C4-2B (cell line): ENCODE data around the gene SMC6.

Source experiments
- H3K27ac ChIP-seq: fragments of 450-650 bp; 2 replicates; pipeline ENCODE4 v1.5.1; 2017
- CTCF ChIP-seq: fragments of 450-650 bp; conservative IDR thresholded peaks from 2 replicates; pipeline ENCODE4 v1.5.1; 2017; ENCODE audit warnings: mild to moderate bottlenecking
- ZFX ChIP-seq: fragments of 450-650 bp; IDR thresholded peaks from 2 replicates; pipeline ENCODE4 v1.6.1; 2017

The SMC6 gene

DNA sequence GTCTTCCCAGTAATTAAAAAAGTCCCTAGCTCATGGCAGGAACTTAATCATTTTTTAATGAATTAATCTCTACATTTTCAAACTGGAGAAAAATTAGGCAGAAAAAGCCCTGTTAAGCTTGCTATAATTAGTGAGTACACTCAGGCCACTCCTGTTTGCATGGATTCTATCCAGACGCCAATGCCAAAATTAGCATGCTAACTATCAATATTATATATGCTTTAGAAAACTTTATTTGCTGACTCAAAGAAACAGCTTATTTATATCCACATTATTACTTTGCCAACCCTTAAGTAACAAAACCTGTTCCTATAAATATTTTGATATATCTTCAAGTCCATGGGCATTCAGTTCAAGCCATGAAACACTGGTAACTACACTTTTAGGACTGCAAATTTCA is 90.9 kb downstream of the SMC6 start:
- TF ChIP-seq ZFX (no peak), CTCF (no peak)
- no peak overlapping the region for H3K27ac ChIP-seq

DNA sequence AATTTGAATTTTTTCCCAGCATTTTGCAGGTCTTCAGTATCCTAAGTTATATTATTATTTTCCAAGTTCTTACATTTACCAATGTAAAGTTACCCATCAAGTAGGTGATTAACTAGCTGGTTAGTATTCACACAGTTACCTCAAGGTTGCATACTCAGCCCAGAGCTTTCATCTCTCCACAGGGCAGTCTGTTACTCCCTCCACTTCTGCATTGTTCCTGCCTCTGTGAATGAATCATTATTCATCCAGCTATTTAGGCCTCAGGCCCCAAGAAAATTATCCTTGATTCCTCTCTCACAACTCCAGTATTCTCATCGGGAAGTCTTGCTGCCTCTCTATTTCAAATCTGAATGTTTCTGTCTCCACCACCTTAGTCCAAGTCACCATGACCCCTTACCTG is 92.2 kb downstream of the SMC6 start:
- H3K27ac ChIP-seq: no peak overlapping the region
- TF ChIP-seq ZFX (no peak), CTCF (no peak)

DNA sequence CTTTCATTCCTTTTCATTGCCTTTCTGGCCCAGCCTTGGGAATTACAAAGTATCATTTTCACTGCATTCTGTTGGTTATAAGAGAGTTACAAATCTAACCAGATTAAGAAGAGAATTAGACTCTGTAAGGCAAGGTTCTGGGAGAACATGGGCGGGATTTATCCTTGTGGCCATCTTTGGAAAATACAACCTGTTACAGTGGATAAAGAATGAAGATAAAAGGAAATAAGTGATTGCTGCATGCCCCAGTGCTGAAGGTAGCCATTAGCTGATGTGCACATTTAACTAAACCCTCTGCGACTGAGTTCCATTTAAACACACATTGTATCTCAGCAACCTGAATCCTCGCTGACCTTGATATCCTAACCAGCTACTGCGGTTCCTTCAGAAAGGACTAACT is 93.4 kb downstream of the SMC6 start:
- no peak for TF ChIP-seq CTCF
- TF ChIP-seq ZFX: no peak
- no peak overlapping the region for H3K27ac ChIP-seq

DNA sequence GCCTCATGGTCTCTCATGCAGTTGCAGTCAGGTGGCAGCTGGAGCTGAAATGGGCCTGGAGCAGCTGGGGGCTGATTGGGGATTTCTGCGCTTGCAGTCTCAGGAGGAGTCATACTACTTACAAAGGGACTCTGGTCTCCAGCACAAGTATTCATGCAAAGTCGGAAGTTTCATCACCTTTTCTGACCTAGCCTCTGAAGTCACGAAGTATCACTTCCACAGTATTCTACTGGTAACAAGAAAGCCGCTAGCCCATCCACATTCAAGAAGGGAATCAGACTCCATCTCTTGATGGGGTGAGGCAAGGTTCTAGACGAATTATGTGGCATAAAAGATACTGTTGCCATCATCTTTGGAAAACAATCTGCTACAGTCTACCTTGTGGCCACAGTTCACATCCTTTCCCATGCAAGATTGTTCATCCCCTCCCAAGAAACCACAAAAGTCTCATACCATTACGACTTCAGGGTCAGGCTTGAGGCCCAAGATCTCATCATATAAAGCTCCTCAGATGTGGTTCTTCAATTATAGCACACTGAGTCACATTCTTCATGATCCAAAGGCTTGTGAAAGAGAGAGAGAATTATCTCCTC is 95.3 kb downstream of the SMC6 start:
- no peak overlapping the region for H3K27ac ChIP-seq
- TF ChIP-seq CTCF (no peak), ZFX (no peak)

GRCh38 chr2:17657759-17658158 is 95.9 kb downstream of the SMC6 start:
- no peak overlapping the region for H3K27ac ChIP-seq
- TF ChIP-seq ZFX: no peak
- no peak for TF ChIP-seq CTCF

GRCh38 chr2:17652681-17653394 is 100.8 kb downstream of the SMC6 start:
- TF ChIP-seq ZFX (no peak), CTCF (no peak)

GRCh38 chr2:17649026-17649425 is 104.6 kb downstream of the SMC6 start:
- TF ChIP-seq ZFX (no peak), CTCF (no peak)
- no peak overlapping the region for H3K27ac ChIP-seq

More at GRCh38 chr2:17652681-17653394, 100.8 kb downstream of the SMC6 start:
- no peak overlapping the region for H3K27ac ChIP-seq
